GM20000 (cell line): ENCODE results near the gene YIPF5.
A peak's percentile ranks its signal among the peaks of the same experiment; 100 is the strongest.

Experiments
- DNase-seq: peaks from one replicate; pipeline ENCODE4 v3.0.0; 2012; ENCODE audit warnings: low spot score
- TF ChIP-seq, protein P1 (sequence below): IDR thresholded peaks from 2 replicates; pipeline ENCODE4 v1.5.1; 2012; ENCODE audit warnings: mild to moderate bottlenecking, control low read depth; ENCODE audit errors: extremely low read depth, missing control alignments

The YIPF5 gene

DNA sequence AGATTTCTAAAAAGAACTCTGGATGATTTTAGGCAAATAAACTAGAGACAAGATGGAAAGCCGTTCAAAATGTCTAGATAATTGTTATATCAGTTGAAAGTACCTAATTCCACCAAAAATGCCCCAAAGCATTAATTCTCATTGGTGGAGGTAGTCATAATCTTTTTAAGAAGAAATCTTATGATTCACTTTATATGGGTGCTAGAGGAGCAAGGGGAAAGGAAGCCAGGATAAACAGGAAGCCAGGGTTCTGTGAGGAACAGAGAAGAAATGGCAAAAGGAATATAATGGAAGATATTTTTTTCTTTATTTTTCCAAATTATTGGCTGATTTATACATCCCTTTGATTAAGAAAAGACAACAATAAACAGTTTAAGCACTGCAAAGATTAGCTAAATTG lies 7.8 kb downstream of the YIPF5 start:
- TF ChIP-seq, protein P1, sequence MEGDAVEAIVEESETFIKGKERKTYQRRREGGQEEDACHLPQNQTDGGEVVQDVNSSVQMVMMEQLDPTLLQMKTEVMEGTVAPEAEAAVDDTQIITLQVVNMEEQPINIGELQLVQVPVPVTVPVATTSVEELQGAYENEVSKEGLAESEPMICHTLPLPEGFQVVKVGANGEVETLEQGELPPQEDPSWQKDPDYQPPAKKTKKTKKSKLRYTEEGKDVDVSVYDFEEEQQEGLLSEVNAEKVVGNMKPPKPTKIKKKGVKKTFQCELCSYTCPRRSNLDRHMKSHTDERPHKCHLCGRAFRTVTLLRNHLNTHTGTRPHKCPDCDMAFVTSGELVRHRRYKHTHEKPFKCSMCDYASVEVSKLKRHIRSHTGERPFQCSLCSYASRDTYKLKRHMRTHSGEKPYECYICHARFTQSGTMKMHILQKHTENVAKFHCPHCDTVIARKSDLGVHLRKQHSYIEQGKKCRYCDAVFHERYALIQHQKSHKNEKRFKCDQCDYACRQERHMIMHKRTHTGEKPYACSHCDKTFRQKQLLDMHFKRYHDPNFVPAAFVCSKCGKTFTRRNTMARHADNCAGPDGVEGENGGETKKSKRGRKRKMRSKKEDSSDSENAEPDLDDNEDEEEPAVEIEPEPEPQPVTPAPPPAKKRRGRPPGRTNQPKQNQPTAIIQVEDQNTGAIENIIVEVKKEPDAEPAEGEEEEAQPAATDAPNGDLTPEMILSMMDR: no peak
- DNase-seq: no peak

DNA sequence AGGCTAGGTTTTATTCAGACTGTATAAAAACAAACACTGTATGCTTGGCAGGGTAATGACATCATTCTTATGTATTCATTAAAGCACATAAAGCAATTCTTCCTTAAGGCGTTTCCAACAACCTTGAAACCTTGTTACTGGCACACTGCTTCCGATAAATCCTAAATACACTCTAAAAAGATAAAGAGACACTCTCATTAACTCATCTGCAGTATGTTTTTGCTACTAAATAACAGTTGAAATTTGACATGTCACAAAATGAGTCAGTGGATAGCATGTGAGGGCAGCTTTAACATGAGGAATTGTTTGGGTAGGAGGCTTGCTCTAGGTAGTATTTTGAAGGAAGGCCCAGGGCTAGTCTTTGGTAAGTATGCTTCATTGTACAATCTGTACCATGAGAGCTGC lies 13.7 kb downstream of the YIPF5 start:
- no peak for DNase-seq
- TF ChIP-seq, protein P1: no peak

DNA sequence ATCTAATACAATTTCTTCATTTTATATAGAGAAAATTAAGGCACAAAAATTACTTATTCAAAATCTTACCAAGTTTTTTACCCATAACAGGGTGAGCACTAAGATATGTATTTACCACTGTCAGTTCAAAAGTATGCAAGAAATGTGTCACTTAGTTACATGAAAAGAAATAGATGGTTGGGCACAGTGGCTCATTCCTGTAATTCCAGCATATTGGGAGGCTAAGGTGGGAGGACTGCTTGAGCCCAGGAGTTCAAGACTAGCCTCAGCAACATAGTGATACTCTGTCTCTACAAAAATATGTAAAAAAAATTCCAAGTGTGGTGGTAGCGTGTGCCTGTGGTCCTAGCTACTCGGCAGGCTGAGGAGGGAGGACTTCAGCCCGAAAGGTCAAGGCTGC lies 19.4 kb downstream of the YIPF5 start:
- TF ChIP-seq, protein P1: no peak
- DNase-seq: no peak

DNA sequence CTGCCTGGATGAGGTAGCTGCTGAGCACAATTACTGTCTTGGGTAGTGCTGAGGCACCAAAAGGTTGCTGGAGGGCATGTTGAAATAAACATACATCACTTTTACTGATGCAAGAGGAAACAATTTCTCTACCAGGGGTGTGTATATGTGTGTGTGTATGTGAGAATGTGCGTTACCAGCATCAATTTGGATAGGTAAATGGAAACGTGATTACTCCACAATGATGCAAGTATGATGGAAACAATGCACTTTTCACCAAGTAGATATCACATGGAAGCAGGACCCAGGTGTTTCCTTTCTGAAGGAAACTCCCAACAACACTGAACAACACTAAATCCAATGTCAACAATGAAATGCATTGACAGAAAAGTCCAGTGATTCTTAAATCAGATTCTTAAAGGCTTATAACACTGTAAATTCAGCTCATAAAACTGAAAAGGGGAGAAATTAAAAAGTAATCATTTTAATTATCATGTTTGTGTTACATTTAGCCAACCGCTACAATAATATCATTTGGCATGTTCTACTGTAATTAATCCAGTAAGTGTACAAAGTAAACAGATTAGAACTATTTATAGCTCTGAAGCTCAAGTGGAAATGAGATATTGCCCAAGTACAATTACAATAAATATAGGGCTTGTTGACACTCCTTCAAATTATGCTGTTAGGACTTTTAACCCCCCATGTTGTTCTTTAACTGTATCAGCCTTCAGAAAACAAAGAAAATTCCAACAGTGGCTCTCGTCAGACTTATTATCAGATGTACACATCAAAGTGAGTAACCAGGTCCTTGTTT lies 25.3 kb downstream of the YIPF5 start:
- DNase-seq: no peak

DNA sequence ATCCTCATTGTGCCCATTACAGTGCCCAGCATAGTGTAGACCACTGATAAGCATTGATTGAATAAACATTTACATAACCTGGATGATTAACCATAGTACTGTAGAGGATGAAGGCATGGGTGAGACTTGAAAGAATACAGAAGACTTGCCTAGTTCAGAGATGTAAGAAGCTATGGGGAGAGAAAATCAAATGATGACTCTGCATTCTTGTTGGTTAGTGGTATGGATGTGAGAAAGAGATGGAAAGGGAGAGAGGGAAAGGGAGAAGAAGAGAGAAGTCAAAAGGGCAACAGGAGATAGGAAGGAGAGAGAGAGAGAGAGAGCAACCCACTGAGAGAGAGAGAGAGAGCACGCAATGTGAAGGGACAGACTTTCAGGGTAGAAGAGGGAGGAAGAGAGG lies 26.8 kb downstream of the YIPF5 start:
- TF ChIP-seq, protein P1: no peak
- no peak for DNase-seq

More for the DNA sequence above, 25.3 kb downstream of the YIPF5 start:
- TF ChIP-seq, protein P1: no peak

DNA sequence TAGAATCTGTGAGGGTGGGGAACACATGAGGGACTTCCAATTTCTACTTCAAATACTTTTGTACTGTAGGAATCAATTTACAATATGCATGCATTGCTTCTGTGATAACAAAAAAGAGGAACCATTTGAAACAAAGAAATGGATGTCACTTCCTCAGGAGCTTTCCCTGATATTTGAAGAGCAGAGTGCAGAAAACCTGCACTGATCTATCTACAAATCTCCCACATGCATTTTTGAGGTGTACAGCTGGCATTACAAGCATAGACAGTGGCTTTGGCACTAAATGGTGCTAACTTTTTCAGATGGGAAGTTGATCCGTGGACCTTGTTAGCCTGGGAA lies 27.7 kb downstream of the YIPF5 start:
- no peak for DNase-seq
- TF ChIP-seq, protein P1: no peak

DNA sequence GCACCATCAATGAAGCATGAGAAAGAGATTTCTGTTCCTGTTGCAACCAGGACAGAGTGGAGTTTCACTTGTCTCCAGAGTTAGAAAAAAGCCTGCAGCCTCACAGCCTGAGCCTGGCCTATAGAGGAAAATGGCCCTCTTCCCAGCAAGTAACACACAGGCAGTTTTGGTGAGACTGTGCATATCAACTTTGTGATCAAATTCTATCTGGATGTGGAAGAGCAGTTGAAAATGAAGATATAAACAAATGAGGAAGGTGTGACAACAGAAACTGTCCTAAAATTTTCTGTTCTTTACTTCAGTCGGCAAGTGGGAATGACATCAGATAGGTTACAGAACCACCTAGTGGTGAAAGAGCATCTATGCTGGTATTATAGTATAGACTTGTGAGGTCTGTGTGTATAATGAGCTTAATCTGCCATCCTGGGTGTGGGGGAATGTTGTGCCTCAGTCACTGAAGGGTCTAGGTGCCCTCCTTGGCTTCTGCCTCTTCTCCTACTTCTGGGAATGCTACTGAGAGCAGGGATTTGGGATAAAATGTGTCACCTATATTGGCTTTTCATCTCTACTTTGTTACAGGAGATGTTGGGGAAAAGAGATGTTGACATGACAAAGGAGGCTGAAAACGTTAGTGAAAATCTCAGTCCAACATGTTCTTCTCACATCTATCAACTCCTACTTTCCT lies 28.2 kb downstream of the YIPF5 start:
- TF ChIP-seq, protein P1: peak; percentile 46
- DNase-seq: peak; percentile 56
